HuH-7.5 (cell line): ENCODE measurements around the gene SGK2.
"Not testable (repeated sequence)": the region's sequence is repeated elsewhere in the genome, so short reads cannot be mapped to it uniquely, and the experiment has no call there.

Experiments used
- DNase-seq: peaks from one replicate; pipeline ENCODE4 v3.0.0; 2011; ENCODE audit warnings: low spot score

The SGK2 gene

DNA sequence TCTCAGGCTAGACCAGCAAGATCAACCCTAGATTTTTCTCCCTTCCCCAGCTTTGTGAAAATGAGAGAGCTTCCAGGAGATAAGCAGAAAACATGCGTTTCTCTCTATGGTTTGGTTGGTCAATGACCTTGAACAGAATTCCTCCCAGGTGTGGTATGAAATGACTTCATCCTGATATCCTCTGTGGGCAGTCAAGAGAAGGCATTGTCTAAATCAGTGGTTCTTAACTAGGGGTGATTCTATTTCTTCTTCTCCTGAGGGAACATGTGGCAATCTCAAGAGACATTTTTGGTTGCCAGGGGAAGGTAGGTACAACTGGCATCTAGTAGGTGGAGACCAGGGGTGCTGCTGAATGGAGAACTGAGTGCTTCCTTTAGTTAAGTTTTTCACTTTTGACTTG lies 44.3 kb downstream of the SGK2 start:
- no peak for DNase-seq

DNA sequence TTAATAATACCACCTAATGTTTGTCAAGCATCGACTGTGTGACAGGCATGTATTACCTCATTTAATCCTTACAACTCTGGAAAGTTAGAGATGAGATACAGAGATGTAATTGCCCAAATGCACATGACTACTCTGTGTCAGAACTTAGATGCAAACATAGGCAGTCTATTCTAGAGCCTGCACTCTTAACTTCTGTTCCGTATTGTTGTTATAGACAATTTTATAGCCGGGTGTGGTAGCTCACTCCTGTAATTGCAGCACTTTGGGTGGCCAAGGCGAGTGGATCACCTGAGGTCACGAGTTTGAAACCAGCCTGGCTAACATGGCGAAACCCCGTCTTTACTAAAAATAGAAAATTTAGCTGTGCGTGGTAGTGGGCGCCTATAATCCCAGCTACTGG lies 46.9 kb downstream of the SGK2 start:
- no peak for DNase-seq

- DNase-seq, result not testable (repeated sequence)
Measured at GRCh38 chr20:43607278-43607677, 48.5 kb downstream of the SGK2 start.

GRCh38 chr20:43631598-43631997 lies 72.8 kb downstream of the SGK2 start:
- DNase-seq, result no peak
